A673 (cell line): ENCODE data around the gene RORB.

Experiments
- CTCF ChIP-seq: fragments of 300-800, 200-600 bp; sonication (generic); conservative IDR thresholded peaks from 2 replicates; pipeline ENCODE4 v1.5.1; 2017; ENCODE audit warnings: low read depth, mild to moderate bottlenecking, antibody characterized with exemption, low read length, moderate library complexity, mixed read lengths
- EZH2 ChIP-seq: fragments of 200-600 bp; sonication (generic); IDR thresholded peaks from 2 replicates; pipeline ENCODE4 v1.6.1; 2017; ENCODE audit warnings: borderline replicate concordance, low read depth, mild to moderate bottlenecking, mixed read lengths, antibody characterized with exemption, low read length; ENCODE audit not compliant: poor library complexity, severe bottlenecking

- no peak for TF ChIP-seq CTCF
- TF ChIP-seq EZH2 = no peak
Observed at GRCh38 chr9:74719306-74719705, 222.2 kb downstream of the RORB start.
